ENCODE measurements around the gene SYNDIG1. TPM values are rescaled to one million over a fixed set of nuclear protein-coding genes. Genes with fewer than 3 reads are reported as not detected.

The SYNDIG1 gene
- total RNA-seq, 4 donors from 2014 or later, result 5.1 to 15.9 (median 14.3) TPM

GRCh38 chr20:24572140-24572539 is 102.7 kb downstream of the SYNDIG1 start:
- peaks cover 0 to under 1% (median 0%) of the 10 kb centered on the region in 4 donors for H3K9me3 ChIP-seq
- no peak overlapping the region for H3K27ac ChIP-seq
- 91% methylated on average over 7 of the region's 7 CpGs for WGBS, 2 donors
- no peak overlapping the region for H3K4me3 ChIP-seq
- H3K27me3 ChIP-seq, result no peaks in the 10 kb centered on the region
- H3K4me1 ChIP-seq, result no peaks in the 10 kb centered on the region
- DNase-seq (ENCODE audit: low spot score in 2 of 2), result no peak
- H3K36me3 ChIP-seq, result no peaks in the 10 kb centered on the region
- TF ChIP-seq CTCF (IDR thresholded peaks at IDR 0.05) (no peak), EP300 (IDR thresholded peaks at IDR 0.05) (no peak), POLR2A (IDR thresholded peaks at IDR 0.05) (no peak)

GRCh38 chr20:24572862-24573261 is 103.4 kb downstream of the SYNDIG1 start:
- Histone ChIP-seq H3K27me3 (no peaks in the 10 kb centered on the region), H3K36me3 (no peaks in the 10 kb centered on the region), H3K9me3 (no peaks in the 10 kb centered on the region), H3K4me3 (no peak overlapping the region), H3K4me1 (no peaks in the 10 kb centered on the region), H3K27ac (no peak overlapping the region)
- TF ChIP-seq POLR2A (IDR thresholded peaks at IDR 0.05) (no peak), EP300 (IDR thresholded peaks at IDR 0.05) (no peak), CTCF (IDR thresholded peaks at IDR 0.05) (no peak)
- DNase-seq (ENCODE audit: low spot score in 2 of 2), result no peak
- 78 to 79% methylated on average over 5 of the region's 5 CpGs for WGBS, 2 donors

GRCh38 chr20:24573557-24573956 is 104.1 kb downstream of the SYNDIG1 start:
- Histone ChIP-seq H3K4me3 (no peak overlapping the region), H3K27me3 (no peaks in the 10 kb centered on the region), H3K9me3 (no peaks in the 10 kb centered on the region), H3K27ac (no peak overlapping the region), H3K4me1 (no peaks in the 10 kb centered on the region), H3K36me3 (no peaks in the 10 kb centered on the region)
- no peak for DNase-seq (ENCODE audit: low spot score in 2 of 2)
- TF ChIP-seq EP300 (IDR thresholded peaks at IDR 0.05), result no peak
- no peak for TF ChIP-seq POLR2A (IDR thresholded peaks at IDR 0.05)
- no peak for TF ChIP-seq CTCF (IDR thresholded peaks at IDR 0.05)
- 90 to 93% methylated on average over 6 of the region's 6 CpGs for WGBS, 2 donors

- no peaks in the 10 kb centered on the region for H3K4me1 ChIP-seq
These were observed 104.9 kb downstream of the SYNDIG1 start for GRCh38 chr20:24574307-24574706.

GRCh38 chr20:24574797-24575196 is 105.4 kb downstream of the SYNDIG1 start:
- 70 to 75% methylated on average over 5 of the region's 5 CpGs for WGBS, 2 donors
- no peak for DNase-seq (ENCODE audit: low spot score in 2 of 2)
- TF ChIP-seq CTCF (IDR thresholded peaks at IDR 0.05) (no peak), POLR2A (IDR thresholded peaks at IDR 0.05) (no peak), EP300 (IDR thresholded peaks at IDR 0.05) (no peak)

More at GRCh38 chr20:24574307-24574706, 104.9 kb downstream of the SYNDIG1 start:
- 79 to 90% methylated on average over 2 of the region's 2 CpGs for WGBS, 2 donors
- no peaks in the 10 kb centered on the region for H3K27me3 ChIP-seq
- H3K9me3 ChIP-seq, result no peaks in the 10 kb centered on the region
- H3K36me3 ChIP-seq, result no peaks in the 10 kb centered on the region
- TF ChIP-seq EP300 (IDR thresholded peaks at IDR 0.05) (no peak), POLR2A (IDR thresholded peaks at IDR 0.05) (no peak)
- DNase-seq (ENCODE audit: low spot score in 2 of 2), result no peak
- H3K4me3 ChIP-seq, result no peak overlapping the region
- no peak overlapping the region for H3K27ac ChIP-seq

GRCh38 chr20:24575811-24576210 is 106.4 kb downstream of the SYNDIG1 start:
- 72 to 84% methylated on average over 4 of the region's 4 CpGs for WGBS, 2 donors
- no peak for DNase-seq (ENCODE audit: low spot score in 2 of 2)
- Histone ChIP-seq H3K9me3 (no peaks in the 10 kb centered on the region), H3K27ac (no peak overlapping the region), H3K36me3 (no peaks in the 10 kb centered on the region), H3K27me3 (no peaks in the 10 kb centered on the region), H3K4me3 (no peak overlapping the region), H3K4me1 (no peaks in the 10 kb centered on the region)
- TF ChIP-seq POLR2A (IDR thresholded peaks at IDR 0.05) (no peak), CTCF (IDR thresholded peaks at IDR 0.05) (no peak), EP300 (IDR thresholded peaks at IDR 0.05) (no peak)

More at GRCh38 chr20:24574797-24575196, 105.4 kb downstream of the SYNDIG1 start:
- no peaks in the 10 kb centered on the region for H3K27me3 ChIP-seq
- no peaks in the 10 kb centered on the region for H3K9me3 ChIP-seq
- no peak overlapping the region for H3K27ac ChIP-seq
- no peaks in the 10 kb centered on the region for H3K4me1 ChIP-seq
- no peaks in the 10 kb centered on the region for H3K36me3 ChIP-seq
- H3K4me3 ChIP-seq, result no peak overlapping the region

Measured in tibial nerve (tissue), 4 donors.